Lung microvascular endothelial cell (primary cell): ENCODE data around the gene UBAC1. TPM values are rescaled to one million over a fixed set of nuclear protein-coding genes. Genes with fewer than 3 reads are reported as not detected.
"Not testable (repeated sequence)": the region's sequence is repeated elsewhere in the genome, so short reads cannot be mapped to it uniquely, and the experiment has no call there.

ENCODE experiments used
- DNase-seq, 2 donors: peaks; one replicate each; pipeline versions ENCODE4 v3.0.0 to v3.0.0-alpha.2; 2010; ENCODE audit warnings: low read depth in 2 of 2
- total RNA-seq: library from RNA; depleted of rRNA; stranded (reverse); fragments of >200 nt; gene quantifications from 2 replicates; pipeline ENCODE4 v1.2.1, GENCODE V29; 2014

Gene UBAC1
- total RNA-seq, 1 donor from 2014 or later = 24.0 TPM

DNA sequence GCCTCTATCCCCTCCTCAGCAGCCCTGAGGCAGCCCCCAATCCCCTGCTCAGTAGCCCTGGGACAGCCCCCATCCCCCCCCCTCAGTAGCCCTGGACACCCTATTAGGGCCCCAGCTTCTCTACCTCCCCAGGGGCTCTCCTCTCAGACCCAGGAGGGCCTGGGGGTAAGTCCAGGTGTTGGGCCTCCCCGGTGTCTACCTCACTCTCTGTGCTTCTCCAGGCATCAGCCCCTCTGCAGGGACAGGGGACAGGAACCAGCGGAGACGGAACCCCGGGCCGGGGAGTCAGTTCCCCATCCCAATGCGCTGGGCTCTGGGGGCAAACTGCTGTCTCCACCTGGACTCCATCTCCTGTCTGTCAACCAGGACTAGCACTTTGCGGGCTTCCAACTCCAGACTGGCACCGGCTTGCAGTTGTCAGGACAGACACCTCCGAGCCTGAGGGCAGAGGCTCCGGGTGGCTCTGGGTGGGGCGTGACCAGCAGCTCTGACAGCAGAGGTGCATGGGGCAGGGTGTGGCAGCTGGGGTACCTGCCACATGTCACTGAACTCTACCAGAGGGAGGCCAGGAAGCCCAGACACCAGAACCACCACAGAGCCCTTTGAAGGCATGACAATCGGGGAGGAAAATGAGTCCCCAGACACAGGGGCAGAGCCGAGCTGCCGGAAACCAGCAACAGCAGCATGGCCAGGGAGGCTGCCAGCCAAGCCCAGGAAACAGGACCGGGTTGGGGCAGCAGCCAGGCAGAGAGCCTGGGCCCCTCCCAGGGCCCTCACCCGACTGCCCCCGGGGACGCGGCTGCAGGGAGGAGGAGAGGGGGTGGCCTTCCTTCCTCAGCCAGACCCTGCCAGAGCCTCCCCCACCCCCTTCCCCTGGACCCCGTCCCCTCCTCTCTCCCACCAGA lies 17.7 kb upstream of the UBAC1 start:
- no peak for DNase-seq

DNA sequence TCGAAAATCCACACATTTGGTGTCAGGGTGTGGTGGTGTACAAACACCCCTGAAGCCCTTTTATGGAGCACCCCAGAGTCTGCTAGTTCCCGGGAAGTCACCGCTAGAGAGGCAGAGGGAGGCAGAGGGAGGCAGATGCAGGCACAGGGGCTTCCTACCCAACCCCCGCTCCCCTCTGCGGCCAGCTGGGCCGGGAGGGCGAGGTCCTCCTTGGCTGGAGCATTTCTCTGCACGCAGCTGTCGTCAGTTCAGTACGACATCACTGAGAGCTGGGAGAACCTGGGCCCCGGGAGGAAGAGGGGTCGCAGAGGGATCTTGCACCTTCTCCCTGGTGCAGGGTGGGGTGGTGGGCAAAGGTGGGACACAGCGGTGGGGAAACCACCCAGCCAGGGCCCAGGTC lies 15.8 kb upstream of the UBAC1 start:
- no peak for DNase-seq

DNA sequence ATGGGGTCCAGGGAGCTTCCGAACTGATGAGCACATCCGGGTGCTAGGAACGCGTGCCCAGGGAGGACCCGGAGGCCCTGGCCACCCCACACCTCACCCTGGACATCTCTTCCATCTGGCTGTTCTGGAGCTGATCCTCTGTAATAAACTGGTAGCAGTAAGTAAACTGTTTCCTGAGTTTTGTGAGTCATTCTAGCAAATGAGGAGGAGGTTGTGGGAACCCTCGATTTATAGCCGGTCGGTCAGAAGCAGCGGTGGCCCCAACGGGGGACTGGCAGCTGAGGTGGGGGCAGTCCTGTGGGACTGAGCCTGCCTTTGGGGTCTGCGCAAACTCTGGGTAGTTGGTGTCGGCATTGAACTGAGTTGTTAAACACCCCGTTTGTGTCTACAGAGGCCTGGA lies 15.4 kb upstream of the UBAC1 start:
- DNase-seq = peak in 1 of 2 donors; percentile 31

DNA sequence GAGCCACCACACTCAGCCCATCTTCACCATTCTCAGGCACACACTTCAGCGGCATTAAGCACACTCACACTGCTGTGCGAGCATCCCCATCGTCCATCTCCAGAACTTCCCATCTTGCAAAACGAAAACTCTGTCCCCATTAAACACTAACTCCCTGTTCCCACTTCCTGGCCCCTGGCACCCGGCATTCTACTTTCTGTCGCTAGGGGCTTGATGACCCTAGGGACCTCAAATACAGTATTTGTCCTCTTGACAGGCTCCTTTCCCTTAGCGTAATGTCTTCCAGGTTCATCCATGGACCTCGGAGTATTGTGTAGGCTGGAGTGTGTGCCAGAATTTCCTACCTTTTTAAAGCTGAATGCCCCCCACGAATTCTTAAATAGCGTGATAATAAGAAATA lies 14.7 kb upstream of the UBAC1 start:
- DNase-seq = no peak

DNA sequence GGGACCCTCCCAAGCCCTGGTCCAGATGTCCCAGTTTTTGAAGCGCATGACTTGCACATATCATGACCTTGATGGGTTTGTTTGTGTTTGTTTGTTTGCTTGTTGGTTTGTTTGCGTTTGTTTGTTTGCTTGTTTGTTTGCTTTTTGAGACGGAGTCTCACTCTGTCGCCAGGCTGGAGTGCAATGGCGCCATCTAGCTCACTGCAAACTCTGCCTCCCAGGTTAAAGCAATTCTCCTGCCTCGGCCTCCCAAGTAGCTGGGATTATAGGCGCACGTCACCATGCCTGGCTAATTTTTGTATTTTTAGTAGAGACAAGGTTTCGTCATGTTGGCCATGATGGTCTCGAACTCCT lies 13.0 kb upstream of the UBAC1 start:
- no peak for DNase-seq

DNA sequence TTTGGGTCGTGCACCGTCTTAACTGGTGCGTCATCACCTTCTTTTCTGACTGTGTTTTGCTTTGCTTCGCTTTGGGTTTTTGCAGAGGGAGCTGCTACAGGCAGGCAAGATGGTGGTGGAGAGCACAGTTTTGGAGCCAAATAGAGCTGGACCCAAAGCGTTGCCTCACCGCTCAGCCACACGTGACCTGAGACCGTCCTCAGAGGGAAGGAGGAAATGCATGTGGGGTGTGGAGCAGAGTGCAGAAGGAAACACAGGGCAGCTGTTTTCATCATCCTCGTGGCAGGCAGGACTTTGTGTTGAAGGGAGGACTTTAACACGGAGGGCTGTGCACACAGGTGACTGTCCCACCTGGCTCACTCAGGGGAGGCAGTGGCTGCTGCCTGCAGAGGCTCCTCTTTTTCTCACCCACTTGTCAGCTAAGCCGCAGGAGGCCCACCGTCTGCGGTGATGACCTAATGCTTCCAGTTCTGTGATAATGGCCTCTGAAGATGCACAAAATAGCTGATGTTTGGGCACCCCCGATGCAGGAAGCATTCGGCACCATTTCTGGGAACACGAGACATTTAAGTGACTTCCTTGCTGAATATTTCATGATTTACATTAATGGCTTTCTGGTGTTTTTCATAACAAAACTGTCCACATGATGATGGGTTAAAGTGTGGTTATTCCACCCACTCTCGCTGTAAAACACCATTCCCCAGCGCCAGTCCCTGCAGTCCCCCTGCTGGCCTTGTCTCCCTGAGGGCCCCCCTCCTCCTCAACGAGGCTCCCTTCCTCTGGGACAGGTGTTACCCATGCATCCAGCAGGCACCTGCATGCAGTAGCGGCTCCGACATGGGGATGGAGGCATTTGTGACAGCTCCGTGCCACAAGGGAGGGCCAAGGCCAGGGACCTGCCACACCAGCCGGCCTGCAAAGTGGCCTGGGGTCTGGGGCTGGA lies 12.4 kb upstream of the UBAC1 start:
- DNase-seq = no peak

DNA sequence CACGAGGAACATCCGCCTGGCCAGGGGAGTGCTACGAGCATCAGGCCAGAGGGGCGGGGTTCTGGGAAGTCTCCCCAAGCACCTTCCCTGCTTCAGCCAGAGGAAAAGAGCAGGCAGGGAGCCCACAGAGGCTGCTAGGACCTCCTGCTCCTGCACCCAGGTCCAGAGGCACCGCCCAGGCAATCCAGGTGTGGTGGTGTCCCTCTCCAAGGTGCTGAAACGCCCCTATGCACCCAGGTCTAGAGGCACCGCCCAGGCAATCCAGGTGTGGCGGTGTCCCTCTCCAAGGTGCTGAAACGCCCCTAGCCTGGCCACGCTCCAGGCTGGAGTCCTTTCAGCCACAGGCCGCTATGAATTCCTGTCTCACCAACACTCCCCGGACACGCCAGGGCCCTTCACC lies 10.7 kb upstream of the UBAC1 start:
- DNase-seq = peak in 1 of 2 donors; percentile 49

DNA sequence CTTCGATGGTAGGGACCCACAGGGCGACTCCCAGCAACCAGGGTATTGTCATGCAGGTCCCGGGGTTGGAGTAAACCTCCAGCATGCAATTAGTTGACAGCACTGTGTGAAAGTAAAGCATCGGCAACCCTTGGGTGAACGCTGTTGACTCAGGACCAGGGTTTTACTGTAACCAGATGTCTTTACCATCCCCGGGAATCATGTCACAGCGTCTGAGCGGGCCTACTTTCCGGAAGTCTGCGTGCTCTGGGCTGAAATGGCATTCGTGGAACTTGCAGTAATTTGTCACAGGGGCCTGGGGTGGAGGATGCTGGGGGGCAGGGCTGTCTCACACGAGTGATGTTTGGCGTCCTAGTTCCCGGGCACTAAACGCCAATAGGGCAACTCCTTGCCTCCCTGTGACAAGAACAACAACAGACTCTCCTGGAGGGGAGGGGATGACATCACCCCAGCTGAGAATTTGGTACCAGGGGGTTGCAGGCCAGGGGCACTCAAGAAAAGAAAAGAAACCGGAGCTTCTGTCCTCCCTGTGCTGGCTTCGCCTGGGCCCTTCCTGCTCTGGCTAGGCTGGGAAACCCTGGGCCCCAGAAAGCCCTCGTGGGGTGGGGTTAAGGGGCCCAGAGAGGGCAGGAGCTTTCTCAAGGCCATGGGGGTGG lies 10.1 kb upstream of the UBAC1 start:
- DNase-seq = no peak

DNA sequence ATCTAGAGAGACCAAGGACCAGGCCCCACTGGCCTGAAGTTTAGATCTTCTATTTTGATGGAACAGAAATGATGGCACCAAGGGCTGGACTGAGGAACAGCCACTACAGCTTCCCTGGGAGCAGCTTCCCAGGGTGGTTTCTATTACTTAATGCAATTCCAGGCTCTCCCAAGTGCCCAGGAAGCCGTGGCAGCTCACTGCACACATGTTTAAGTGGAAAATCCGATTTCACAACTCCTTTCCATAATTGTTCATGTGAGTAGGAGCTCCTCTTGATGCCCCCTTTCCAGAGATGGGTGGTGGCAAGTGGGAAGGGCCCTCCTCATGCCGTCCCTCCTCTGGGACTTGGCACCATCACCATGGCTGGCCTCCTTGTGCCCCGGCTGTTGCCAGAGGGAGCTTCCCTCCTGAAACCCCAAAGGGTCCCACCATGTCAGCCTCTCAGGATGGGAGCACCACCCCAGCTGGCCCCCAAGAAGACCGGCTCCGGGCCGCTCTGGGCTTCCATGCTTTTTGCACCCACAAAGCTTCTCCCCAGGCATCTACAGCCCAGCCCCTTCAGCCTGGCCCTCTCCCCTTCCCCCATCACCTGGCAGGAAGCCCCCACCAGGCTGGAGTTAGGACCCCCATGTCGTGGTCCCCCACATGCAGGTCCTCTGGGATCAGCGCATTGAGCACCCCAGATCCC lies 9.1 kb upstream of the UBAC1 start:
- DNase-seq = no peak

DNA sequence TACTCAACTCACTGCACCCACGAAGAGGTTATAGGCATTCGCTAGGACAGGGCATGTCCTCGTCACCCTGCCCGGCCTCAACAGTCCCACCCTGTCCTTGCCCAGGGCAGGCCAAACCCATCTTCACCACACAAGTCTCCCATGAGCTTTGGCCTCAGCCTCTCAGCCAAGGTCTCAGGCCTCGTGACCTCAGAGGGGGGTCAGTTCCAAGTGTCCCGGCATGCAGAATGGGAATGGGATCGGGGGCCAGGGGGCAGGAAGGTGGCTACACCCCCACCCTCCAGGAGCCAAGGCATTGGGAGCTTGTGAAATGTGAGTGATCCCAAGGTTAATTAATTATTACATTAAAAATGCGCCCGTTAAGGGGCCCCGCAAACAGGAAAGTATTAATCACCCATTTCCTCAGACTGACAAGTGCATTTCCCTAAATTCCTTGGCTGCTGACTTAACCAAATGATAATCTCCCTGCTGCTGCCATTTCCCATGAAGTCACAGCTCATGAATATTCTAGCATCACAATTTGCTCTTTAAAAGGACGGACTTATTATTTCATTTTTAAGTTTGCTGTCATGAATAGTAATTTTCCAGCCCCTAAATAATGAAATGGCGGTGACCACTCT lies 8.0 kb upstream of the UBAC1 start:
- peak; percentile 39 to 91 for DNase-seq

DNA sequence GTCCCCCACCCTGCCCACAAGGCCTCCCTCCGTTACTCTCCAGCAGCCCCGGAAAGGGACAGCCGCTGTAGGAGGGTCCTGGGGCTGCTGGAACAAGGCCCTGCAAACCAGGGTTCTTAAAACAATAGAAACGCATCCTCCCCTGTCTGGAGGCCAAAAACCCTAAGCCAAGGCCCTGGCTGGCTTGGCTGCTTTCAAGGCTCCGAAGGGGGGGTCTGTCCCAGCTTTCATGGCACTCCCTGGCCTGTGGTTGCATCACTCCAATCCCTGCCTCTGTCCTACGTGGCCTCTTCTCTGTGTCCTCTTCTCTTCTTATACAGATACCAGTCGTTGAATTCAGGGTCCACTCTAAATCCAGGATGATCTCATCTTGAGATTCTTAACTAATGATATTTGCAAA lies 7.4 kb upstream of the UBAC1 start:
- DNase-seq = no peak

DNA sequence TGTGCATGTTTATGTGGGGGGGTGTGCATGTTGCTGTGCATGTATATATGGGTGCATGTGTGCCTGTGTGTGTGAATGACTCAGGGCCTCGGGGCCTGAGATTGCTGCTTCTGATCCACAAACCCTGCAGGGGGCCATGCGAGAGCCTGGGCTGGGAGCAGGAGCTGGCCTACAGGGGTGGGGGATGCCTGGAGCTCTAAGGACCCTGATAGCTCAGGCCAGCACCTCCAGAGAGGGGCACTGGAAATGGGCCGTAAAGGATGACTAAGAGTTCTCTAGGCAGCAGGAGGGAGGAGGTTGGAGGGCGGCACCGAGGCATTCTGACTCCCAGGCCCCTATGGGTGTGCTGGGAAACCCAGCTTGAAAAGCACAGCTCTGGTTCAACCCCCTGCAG lies 6.9 kb upstream of the UBAC1 start:
- no peak for DNase-seq

DNA sequence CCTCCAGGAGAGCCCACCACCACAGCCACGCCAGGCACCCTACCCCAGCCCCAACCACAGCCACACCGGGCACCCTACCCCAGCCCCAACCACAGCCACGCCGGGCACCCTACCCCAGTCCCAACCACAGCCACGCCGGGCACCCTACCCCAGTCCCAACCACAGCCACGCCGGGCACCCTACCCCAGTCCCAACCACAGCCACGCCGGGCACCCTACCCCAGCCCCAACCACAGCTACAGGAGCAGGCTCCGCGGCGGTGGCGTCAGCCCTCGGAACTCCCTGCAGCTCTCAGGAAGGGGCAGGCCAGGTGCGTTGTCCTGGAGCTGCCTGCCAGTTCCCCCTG lies 5.7 kb upstream of the UBAC1 start:
- DNase-seq = not testable (repeated sequence)

DNA sequence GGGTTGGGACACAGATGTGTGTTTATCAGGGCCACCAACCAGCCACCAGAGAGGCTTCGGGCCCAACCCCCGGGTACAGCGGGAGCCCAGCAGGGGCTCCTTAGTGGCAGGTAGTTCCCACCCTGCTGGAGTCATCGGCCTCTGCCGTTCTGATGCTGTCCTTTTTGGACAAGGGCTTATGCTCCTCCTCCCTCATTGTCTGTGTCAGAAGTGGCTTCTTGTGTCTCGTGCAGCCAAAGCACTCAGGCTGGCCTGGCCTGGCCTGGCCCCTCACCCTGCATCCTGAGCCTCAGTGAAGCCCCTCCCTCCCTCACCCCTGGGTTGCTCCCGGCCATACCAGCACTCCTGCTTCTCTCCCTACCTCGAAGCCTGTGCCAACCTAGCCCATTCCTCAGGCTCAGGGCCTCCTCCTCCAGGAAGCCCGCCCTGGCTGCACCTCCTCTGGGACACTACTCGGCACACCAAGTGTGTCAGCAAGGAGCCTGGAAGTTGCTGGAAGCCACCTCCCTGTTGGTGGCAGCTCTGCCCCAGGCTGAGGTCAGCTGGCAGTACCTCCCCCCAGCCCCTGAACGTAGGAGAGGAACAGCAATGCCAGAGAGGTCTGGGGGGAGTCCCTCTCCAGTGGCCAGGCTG lies 4.1 kb upstream of the UBAC1 start:
- no peak for DNase-seq

DNA sequence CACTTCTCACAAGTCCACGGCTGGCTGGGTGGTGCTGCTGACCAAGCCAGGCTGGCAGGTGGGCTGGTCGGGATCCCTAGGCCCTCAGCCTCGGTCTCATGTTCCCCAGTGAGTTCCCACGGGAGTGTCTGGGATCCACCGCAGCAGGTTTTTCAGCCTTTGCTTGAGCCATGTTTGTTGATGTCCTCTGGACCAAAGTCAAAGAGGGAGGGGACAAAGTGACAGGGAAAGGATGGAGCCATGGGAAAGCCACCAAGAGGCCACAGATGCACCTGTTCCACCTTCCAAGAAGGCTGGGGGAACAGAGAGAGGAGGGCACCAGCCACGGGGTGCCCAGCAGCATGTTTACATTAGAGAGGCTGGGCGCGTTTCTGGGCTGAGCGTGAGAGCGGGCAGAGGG lies 2.8 kb upstream of the UBAC1 start:
- no peak for DNase-seq

DNA sequence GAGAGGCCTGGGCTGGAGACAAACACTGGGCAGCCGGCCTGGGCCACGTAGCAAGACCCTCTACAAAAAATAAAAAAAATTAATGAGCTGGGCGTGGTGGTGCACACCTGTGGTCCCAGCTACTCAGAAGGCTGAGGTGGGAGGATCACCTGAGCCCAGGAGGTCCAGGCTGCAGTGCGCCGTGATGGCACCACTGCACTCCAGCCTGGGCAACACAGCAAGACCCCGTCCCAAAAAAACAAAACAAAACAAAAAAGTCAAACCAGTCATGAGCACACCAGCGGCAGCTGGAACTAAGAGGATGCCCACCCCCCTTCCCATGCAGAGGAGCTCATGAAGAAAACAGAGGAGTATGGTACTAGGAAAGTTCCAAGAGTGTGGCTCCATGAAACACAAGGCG lies 2.2 kb upstream of the UBAC1 start:
- no peak for DNase-seq

DNA sequence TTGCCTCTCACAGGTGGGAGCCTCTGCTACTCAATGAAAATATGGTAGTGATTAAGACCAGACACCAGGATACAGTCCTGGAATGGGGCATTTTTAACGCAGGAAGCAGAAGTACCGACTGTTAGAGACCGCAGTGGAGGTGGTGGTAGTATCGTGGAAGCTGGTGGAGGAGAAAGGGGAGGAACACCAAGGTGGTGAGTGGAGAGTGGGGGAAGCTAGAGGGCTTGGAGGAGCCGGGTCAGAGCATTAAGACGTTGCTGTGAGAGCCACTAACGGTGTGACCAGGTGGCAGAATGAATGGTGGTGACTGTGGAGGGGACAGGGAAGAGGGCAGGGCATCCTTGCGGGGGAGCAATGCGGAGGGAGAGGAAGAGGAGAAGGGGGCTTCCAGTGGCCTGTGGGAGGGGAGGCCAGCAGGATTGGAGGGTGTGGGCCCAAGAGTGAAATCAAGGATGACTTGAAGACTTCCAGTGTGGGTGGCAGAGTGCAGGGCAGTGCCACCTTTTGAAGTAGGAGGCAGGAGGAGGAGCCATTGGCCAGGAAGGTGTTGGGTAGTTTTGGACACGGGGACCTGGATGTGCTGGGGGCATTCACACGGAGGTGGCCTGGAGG lies 1.6 kb upstream of the UBAC1 start:
- DNase-seq = no peak

DNA sequence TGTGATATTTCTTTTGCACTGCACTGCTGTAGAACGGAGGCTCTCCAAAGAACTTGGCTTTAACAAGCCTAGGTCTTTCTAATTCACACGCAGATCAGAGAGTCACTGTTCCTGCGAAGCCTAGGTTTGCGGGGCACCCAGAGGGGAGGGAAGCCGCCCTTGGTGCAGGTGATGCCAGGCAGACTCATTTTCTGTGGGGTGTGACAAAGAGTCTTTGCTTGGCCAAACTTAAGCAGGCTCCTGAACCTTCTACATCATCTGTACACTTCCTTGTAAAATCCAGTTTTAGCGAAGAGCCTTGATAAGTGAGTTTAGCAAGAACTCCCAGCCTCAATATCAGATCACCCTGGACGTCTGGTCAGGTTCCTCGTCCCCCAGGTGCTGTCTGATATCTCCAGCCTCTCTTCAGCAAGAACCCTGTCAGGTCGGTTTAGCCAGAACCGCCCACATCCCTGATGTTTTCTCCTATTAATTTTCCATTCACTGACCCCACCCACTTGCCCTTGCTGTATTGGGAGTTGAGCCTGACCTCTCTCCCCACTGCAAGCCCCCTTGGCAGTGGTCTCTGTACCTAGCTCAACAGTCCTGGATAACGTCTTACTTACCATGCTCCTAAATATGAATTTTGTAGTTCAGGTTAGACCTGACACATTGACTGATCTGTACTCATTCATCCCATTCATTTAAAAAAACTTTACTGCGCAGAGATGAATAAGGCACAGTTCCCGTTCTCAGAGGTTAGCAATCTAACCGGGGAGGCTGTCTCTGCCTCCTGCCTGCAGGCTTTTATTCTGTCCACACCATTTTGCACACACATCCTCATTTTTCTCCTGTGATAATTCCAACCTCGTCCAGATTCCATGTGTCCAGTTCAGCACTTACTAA lies 880 bp upstream of the UBAC1 start:
- DNase-seq = no peak
